ENCODE measurements around the gene PRR7. TPM values are rescaled to one million over a fixed set of nuclear protein-coding genes. Genes with fewer than 3 reads are reported as not detected.

Gene PRR7
- polyA plus RNA-seq, 1 of the 3 experiments (the other 2 are of a cell fraction), result 17.1 TPM

DNA sequence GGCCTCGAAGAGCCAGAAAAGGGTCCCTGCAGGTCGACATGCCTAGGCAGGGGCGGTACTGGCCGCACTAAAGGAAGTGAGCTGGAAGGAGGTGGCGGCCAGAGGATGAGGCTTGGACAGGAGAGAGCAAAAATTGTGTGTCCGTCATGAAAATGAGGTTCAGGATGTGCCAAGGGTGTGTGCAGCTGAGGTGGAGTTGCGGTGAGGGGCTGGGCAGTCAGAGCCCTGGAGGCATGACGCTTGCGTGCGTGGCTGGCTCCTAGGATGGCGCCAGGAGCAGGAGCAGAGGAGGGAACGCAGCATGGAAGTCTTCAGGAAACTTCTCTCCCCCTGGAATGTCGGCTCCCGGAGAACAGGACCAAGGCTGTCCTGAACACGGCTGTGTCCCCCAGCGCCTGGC, 56.3 kb downstream of the PRR7 start:
- H3K4me2 ChIP-seq, result no peak overlapping the region
- TF ChIP-seq FOXJ3 (CRISPR knock-in tag; IDR thresholded peaks at IDR 0.05) (no peak), MEF2A (IDR thresholded peaks at IDR 0.05; ENCODE audit: borderline replicate concordance, low read depth) (no peak), NFIC (IDR thresholded peaks at IDR 0.05; ENCODE audit: borderline replicate concordance) (no peak), RCOR1 (IDR thresholded peaks at IDR 0.05; ENCODE audit: low read length) (no peak), TAF1 (IDR thresholded peaks at IDR 0.05; ENCODE audit: borderline replicate concordance, low read depth, low read length) (no peak), POLR2AphosphoS5 (IDR thresholded peaks at IDR 0.05; ENCODE audit: low read depth, low read length) (no peak), EP300 (IDR thresholded peaks at IDR 0.05; ENCODE audit: borderline replicate concordance in 1 of 2, low read depth in 1 of 2, low read length in 1 of 2) (no peak), YY1 (IDR thresholded peaks at IDR 0.05; ENCODE audit: low read depth) (no peak), NRF1 (IDR thresholded peaks at IDR 0.05; ENCODE audit: low read depth, low read length) (no peak), GABPA (IDR thresholded peaks at IDR 0.05; ENCODE audit: low read depth) (no peak), TEAD4 (IDR thresholded peaks at IDR 0.05; ENCODE audit: borderline replicate concordance, insufficient read depth) (no peak), RXRA (IDR thresholded peaks at IDR 0.05; ENCODE audit: borderline replicate concordance, low read depth) (no peak), MXI1 (IDR thresholded peaks at IDR 0.05; ENCODE audit: low read depth, low read length) (no peak), CHD2 (IDR thresholded peaks at IDR 0.05; ENCODE audit: low read length, partially characterized antibody) (no peak), FOSL2 (IDR thresholded peaks at IDR 0.05; ENCODE audit: borderline replicate concordance, low read depth) (no peak)
- TF ChIP-seq, protein P1, sequence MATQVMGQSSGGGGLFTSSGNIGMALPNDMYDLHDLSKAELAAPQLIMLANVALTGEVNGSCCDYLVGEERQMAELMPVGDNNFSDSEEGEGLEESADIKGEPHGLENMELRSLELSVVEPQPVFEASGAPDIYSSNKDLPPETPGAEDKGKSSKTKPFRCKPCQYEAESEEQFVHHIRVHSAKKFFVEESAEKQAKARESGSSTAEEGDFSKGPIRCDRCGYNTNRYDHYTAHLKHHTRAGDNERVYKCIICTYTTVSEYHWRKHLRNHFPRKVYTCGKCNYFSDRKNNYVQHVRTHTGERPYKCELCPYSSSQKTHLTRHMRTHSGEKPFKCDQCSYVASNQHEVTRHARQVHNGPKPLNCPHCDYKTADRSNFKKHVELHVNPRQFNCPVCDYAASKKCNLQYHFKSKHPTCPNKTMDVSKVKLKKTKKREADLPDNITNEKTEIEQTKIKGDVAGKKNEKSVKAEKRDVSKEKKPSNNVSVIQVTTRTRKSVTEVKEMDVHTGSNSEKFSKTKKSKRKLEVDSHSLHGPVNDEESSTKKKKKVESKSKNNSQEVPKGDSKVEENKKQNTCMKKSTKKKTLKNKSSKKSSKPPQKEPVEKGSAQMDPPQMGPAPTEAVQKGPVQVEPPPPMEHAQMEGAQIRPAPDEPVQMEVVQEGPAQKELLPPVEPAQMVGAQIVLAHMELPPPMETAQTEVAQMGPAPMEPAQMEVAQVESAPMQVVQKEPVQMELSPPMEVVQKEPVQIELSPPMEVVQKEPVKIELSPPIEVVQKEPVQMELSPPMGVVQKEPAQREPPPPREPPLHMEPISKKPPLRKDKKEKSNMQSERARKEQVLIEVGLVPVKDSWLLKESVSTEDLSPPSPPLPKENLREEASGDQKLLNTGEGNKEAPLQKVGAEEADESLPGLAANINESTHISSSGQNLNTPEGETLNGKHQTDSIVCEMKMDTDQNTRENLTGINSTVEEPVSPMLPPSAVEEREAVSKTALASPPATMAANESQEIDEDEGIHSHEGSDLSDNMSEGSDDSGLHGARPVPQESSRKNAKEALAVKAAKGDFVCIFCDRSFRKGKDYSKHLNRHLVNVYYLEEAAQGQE (IDR thresholded peaks at IDR 0.05; ENCODE audit: low read depth, low read length), result no peak
- TF ChIP-seq, protein P2, sequence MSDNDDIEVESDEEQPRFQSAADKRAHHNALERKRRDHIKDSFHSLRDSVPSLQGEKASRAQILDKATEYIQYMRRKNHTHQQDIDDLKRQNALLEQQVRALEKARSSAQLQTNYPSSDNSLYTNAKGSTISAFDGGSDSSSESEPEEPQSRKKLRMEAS (IDR thresholded peaks at IDR 0.05; ENCODE audit: low read depth), result no peak
- CTCF ChIA-PET, result interaction anchor here (2.0 to 15.9 kb wide), 10 partner anchors 8 to 187 kb away, joined by 4 to 228 read pairs (median 32); partner anchors contain the start of genes DDX41, DOK3 and PRR7

More for the DNA sequence above, 56.3 kb downstream of the PRR7 start:
- Histone ChIP-seq H3K27me3 (ENCODE audit: insufficient read depth) (no peaks in the 10 kb centered on the region), H3K79me2 (ENCODE audit: insufficient read depth) (no peaks in the 10 kb centered on the region), H3F3A (replicated peaks; ENCODE audit: insufficient read depth) (peaks cover 6% of the 10 kb centered on the region), H3K9me3 (no peaks in the 10 kb centered on the region), H3K27ac (ENCODE audit: low read depth in 2 of 2, low read length in 1 of 2) (no peak overlapping the region), H3K4me3 (ENCODE audit: low read depth in 2 of 2, low read length in 1 of 2) (no peak overlapping the region), H2AFZ (ENCODE audit: low read depth) (no peak overlapping the region), H3K9ac (no peak overlapping the region), H4K20me1 (ENCODE audit: insufficient read depth) (no peaks in the 10 kb centered on the region), H3K4me1 (ENCODE audit: control insufficient read depth in 1 of 2, insufficient read depth in 2 of 2, low read depth in 1 of 2, low read length in 1 of 2) (peaks cover 0 to 21% of the 10 kb centered on the region in 2 experiments; a peak in 2 of 4 replicates), H3K36me3 (replicated peaks in 1 of 2; ENCODE audit: control insufficient read depth in 1 of 2, insufficient read depth in 2 of 2, low read length in 1 of 2) (no peaks in the 10 kb centered on the region), H3K9me2 (no peaks in the 10 kb centered on the region)
- DNase-seq, result no peak
- POLR2A ChIA-PET, result no interaction called here
- WGBS (ENCODE audit: low lambda C conversion rate), result 89% methylated on average over 16 of the region's 16 CpGs

All from SK-N-SH (cell line).